OCI-M1 (cell line): Measurements from ENCODE around the gene RIC1.
"Not testable (repeated sequence)": the region's sequence is repeated elsewhere in the genome, so short reads cannot be mapped to it uniquely, and the experiment has no call there.

Source experiments
- DNase-seq: peaks from one replicate; lab custom pipeline; 2025; lab: John Stamatoyannopoulos, UW

RIC1 gene

GRCh38 chr9:5722679-5723078 lies 93.8 kb downstream of the RIC1 start:
- not testable (repeated sequence) for DNase-seq

DNA sequence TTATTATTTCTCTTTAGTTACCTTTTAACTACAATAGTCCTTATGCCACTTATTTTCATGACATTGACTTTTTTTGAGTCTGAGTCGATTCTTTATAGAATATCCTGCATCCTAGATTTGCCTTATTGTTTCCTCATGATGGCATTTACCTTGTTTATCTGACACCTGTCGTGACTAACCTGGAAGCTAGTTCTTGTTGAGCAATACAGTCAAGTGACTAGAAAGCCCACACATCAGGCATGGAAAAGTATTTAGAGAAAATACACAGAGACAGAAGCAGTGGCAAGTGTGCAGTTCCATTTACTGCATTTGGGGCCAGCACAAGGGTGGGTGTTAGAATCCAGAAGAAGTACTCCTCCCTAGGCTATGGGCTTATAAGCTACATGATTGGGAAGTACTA lies 106.2 kb downstream of the RIC1 start:
- no peak for DNase-seq

DNA sequence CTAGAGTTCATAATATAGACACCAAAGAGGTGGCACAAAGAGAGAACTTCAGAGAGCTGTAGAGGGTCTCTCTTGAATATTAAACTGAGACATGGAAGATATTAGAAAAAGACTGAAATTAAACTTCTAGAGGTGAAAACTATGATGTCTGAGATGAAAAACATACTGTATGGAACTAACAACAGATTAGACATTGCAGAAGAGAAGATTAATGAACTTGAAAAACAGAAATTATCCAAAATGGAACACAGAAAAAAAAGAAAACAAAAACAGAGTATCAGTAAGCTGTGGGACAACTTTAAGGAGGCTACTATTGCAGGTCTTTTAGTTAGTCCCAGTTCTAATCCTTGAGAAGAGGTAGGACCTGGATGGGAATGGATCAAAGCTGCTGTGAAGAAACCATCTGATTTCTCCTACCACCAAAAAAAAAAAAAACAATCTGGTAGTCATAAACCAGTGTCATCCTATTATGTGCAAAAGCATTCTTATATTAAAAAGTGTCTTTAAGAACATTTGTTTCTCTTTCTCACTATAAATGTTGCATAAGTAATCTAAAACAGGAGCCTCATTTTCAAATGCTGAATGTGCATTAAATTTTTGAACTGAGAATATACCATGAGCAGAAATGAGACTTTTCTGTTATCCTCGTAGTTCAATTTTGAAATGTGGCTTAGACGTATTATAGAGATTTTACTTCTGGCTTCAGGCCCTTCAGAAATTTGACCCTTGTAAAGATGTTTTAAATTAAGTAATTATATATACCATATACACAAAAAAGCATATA lies 107.8 kb downstream of the RIC1 start:
- no peak for DNase-seq

GRCh38 chr9:5743109-5743508 lies 114.2 kb downstream of the RIC1 start:
- DNase-seq: no peak

GRCh38 chr9:5748438-5748837 lies 119.5 kb downstream of the RIC1 start:
- DNase-seq: no peak

GRCh38 chr9:5749306-5749705 lies 120.4 kb downstream of the RIC1 start:
- DNase-seq: peak; percentile 83

- DNase-seq: no peak
Observed at GRCh38 chr9:5750569-5750968, 121.7 kb downstream of the RIC1 start.

DNA sequence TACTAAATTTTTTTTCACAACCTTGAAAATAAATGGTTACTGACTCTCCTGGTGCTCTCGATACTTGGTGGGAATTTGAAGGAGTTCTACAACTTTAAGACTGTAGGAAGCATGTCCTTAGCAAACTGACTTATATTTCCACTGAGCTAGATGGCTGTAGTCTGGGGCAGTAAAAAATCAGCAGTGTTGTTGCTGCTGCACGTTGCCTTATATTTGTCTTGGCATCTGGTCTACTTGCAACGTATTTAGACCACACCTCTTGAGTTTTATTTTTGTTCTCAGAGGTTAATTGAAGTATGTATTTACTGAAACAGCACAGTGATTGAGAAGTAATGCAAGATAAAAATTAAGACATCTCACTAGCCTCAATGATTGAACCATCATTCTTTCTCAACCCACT lies 127.7 kb downstream of the RIC1 start:
- DNase-seq: no peak

- DNase-seq: no peak
Observed at GRCh38 chr9:5760338-5760737, 131.4 kb downstream of the RIC1 start.

- no peak for DNase-seq
Observed at GRCh38 chr9:5762421-5762820, 133.5 kb downstream of the RIC1 start.

DNA sequence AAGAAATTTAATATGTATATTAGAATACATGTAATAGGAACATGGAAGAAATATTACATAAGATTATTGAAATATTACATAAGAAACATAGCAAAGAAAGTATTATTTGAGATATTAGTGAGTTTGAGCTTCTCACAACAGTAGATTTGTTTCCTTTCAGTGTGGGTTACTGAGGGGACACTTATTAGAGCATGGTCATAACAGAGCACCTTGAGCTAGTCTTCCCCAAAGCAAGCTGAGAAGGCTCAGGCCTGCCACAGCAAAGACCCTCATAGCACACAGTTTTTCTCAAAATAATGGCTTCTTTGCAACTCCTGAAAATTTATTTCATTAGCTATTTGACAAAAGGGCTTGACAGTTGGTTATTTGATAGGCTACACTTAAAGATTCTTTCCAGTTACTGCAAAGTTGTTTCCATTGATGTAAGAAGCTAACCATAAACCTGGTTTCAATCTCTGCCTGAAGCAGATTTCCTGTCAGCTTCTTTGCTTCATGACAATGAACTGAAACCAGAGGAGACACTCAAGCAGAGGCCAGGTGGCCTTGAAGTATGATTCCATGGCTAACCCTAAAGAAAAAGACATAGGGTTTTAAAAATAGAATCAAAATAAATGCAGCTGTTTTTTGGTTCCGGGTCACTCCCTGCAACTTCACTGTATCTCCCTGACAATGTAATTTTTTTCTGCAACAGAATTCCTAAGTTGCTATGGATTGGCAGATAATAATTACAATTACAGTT lies 135.4 kb downstream of the RIC1 start:
- DNase-seq: no peak

DNA sequence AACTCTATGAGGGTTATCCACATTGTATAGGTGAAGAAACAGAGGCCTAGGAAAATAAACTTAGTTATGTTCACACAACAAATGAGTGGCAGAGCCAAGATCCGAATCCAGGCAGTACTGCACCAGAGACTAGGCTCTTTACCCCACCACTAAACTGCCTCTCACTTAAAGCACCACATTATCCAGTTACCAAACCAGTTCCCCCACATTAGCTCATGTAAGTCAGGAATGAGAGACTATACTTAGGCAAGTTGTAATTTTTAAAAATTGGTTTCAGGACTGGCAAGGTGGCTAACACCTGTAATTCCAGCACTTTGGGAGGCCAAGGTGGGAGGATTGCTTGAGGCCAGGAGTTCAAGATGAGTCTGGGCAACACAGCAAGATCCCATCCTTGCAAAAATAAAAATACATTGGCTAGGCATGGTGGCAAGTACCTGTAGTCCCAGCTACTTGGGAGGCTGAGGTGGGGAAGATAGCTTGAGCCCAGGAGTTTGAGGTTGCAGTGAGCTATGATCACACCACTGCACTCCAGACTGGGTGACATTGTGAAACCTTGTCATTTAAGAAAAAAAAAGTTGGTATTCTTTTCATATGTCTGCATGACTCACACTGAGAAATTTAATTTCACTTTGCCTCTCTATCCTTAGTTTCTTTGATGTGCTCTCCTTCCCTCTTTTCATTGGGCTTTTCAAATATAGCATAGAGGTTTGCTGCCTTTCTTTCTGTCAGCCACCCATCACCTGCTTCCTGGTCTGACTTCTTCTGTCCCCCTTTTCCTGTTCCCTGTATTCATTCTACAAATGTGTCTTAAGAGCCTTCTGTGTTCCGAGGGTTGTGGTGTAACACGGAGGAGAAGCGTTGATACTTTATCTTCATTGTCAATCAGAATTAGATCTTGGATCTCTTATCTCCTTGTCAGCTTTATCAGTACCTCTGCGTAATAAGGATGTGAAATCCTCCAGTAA lies 139.3 kb downstream of the RIC1 start:
- DNase-seq: no peak

DNA sequence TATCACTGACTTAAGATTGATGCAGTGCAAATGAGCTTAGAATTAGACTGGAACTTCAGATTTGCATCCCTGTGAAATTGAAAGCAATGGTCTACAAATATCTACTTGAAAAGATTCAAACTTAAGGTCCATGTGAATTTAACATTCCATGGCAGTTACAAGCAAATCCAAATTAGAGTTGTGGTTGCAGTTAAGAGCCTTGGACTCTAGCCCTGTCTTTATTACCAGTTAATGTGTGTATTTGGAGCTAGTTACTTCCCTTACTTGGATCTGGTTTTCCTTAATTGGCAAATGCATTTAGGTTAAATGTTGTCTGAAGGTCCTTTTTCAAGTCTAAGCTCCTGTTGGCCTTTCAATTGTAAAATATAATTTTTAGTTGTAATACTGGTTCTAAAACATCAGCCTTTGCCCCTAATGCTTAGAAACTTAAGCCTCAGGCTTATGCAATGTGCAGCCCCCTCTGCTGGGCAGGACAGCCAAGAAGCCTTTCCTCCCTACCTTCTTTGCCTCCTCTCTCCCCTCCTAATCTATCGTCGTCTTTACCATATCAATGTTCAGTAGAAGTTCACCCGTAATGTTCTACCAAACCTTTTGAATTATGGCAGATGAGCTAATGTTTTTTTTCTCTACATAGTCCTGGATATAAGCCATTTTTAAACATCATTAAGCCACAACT lies 144.6 kb downstream of the RIC1 start:
- DNase-seq: no peak

GRCh38 chr9:5778805-5779204 lies 149.9 kb downstream of the RIC1 start:
- DNase-seq: no peak

- DNase-seq: not testable (repeated sequence)
Observed at GRCh38 chr9:5779705-5780218, 150.9 kb downstream of the RIC1 start.

DNA sequence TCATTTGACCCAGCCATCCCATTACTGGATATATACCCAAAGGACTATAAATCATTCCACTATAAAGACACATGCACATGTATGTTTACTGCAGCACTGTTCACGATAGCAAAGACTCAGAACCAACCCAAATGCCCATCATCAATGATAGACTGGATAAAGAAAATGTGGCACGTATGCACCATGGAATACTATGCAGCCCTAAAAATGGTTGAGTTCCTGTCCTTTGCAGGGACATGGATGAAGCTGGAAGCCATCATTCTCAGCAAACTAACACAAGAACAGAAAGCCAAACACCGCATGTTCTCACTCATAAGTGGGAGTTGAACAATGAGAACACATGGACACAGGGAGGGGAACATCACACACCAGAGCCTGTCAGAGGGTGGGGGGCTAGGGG lies 154.5 kb downstream of the RIC1 start:
- not testable (repeated sequence) for DNase-seq

DNA sequence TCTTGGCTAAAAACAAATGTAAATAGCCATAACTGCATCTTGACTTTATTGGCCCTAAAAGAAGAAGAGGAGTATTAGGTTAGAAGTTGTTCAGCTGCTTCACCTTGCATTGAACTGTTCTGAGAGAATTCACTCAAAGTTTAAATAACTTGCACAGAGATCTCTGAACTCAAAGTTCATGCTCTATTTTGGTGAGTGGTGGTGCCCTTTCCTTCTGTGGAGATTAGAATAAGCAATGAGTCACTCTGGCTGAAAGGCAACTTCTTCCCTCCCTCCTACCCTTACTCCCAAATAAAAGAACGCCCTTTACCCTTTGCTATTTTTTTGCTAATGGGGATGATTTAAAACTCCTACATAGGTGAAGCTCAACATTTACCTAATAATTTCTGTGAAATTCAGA lies 155.1 kb downstream of the RIC1 start:
- DNase-seq: no peak

DNA sequence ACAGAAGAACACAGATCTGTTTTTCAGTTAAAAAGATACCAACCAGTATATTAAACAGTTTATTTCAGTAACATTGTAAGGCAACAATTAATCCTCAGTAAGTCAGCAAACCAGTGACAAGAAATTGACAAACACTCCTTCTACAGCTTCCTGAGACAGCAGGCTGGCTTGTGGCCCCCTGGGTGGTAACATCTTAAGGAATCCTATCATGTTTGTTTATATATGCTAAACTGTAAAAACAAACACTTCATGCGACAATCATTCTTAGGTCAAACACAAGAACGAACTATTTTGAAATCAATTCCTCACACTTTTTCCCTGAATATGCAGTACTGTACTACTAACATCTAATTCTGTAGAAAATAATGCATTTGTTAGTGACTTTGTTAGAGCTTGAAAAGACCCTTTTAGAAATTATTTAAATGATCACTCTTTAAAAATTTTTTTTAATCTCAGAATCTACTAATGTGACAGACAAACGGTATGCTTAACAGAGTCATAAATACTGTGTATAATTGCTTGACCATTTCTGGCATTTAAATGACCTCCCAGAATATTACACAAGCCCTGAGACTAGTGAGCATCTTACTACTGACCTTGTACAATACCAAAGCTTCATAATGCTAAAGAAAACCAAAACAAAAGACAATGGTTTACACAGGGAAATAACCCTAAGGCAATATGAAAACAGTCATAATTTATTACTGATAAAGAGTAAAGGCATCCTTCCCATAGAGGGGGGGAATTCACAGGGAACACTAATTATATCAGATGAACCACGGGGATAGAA lies 155.8 kb downstream of the RIC1 start:
- DNase-seq: no peak

DNA sequence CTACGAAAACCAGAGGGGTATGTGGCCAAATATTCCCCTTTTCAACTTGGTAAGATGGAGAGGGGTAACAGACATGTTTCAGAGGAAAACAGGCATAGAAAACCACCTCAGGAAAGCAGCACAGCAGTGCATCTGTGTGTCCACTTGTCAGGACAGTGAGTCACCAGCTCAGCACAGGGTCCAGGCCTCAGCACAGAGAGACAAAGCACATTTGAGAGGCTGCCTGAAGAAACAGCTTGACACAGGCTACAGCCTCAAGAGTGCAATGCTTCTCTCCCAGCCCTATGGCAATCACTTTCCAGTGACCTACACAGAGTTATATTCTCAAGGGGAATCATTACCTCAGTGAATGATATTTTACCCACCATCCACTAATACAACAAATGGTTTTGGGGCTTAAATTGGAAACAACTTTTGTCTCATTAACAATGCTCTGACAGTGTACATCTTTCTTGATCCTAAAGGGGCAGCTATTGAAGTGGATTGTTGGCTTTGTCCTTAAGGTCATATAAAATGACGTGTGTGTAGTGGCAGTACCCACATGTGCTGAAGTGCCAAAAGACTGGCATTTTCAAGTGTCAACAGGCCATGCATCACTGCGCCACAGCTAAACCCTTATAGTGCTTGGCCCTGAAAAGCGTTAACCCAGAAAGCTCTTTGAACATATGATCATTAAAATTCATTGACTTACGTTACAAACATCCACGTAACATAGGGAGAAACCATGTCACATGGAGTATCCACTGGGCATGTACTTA lies 157.6 kb downstream of the RIC1 start:
- no peak for DNase-seq

- DNase-seq: no peak
Observed at GRCh38 chr9:5787220-5787619, 158.3 kb downstream of the RIC1 start.
